GM18868 (cell line): Measurements from ENCODE around the gene THAP10.

ENCODE experiments used
- ATAC-seq: cut with Tn5 transposase; IDR thresholded peaks from one replicate; pipeline ENCODE4 v1.9.1; 2021; ENCODE audit warnings: mild to moderate bottlenecking, moderate library complexity; ENCODE audit not compliant: unreplicated experiment

Gene THAP10

GRCh38 chr15:70854666-70854976, 37.6 kb downstream of the THAP10 start:
- no peak for ATAC-seq

- ATAC-seq, result peak; percentile 58
Observed at GRCh38 chr15:70853973-70854665, 38.1 kb downstream of the THAP10 start, which contains the start of gene LARP6. Gene LARP6 (minus strand): TSS chr15:70854157. CDS start chr15:70854088, 69 bp downstream.

- peak; percentile 36 for ATAC-seq
Observed at GRCh38 chr15:70853318-70853972, 38.8 kb downstream of the THAP10 start.

- no peak for ATAC-seq
Observed at GRCh38 chr15:70852501-70853317, 39.5 kb downstream of the THAP10 start.

DNA sequence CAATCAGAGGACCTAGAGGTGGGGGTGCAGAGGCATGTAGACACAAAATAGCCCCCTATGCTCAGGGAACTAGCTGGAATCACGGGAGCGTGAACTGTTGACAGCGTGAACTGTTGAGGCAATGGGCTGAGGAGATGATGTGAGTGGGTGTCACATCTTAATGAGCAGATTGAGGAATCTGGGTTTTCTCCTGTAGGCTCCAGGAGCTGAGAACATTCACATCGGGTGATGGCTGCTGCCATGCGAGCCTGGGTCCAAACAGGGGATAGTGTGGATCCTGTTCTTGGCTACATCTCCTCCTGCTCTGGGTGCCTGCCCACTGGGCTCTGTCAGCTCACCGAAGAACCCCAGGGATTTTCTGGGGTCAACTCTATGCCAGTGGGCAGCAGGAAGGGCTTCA, 40.3 kb downstream of the THAP10 start:
- no peak for ATAC-seq

GRCh38 chr15:70845602-70846360, 46.5 kb downstream of the THAP10 start:
- ATAC-seq, result no peak

DNA sequence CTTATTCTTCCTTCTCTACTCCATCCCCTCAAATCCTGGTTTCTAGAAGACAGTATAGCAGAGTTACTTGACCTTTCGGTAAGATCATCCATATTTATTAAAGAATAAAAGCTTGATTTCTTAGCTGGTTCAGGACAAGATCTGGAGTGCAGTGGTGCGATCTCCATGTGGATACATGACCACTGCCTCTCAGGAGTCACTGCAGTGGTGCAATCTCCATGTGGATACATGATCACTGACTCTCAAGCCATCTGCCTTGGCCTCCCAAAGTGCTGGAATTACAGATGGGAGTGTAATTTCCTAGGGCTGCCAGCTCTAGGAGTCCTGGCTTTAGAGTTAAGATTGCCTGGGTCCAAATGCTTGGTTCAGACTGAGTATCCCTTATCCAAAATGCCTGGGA, 54.8 kb downstream of the THAP10 start:
- no peak for ATAC-seq

GRCh38 chr15:70835841-70836240, 56.4 kb downstream of the THAP10 start:
- ATAC-seq, result no peak

DNA sequence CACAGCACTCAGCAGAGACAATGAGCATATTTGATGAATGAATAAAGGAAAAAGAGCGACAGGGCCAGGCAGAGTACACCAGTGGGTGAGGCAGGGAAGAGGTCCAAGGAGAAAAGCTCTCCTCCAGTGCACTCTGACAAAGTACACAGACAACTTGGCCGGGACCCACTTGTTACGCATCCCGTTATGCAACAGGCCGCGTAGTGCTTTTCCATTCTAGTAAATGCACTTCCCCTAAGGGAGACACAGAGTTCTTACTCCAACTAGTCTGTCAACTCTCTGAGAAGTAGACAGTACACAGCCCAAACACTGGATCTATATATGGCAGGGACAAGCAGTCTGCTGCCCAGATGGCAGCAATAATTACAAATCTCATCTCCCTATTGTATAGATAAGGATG, 56.8 kb downstream of the THAP10 start:
- ATAC-seq, result no peak

DNA sequence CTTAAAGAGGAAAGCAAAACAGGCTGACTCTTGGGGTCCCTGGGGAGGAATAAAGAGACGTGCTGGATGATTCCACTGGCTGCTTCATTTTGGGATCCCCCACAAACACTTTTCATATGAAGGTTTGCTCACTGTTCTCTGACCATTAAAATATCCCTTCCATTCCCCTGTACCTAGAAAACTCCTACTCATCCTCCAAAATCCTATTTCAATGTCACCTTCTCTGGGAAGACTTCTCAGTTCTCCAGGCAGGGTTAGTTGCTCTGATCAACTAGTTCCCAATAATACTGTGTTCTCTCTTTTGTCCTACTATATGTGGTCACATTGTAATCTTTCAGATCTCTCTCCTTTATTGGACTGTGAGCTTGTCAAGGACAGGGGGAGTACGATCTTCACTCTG, 57.2 kb downstream of the THAP10 start:
- no peak for ATAC-seq

GRCh38 chr15:70833861-70834765, 58.1 kb downstream of the THAP10 start:
- ATAC-seq, result no peak

DNA sequence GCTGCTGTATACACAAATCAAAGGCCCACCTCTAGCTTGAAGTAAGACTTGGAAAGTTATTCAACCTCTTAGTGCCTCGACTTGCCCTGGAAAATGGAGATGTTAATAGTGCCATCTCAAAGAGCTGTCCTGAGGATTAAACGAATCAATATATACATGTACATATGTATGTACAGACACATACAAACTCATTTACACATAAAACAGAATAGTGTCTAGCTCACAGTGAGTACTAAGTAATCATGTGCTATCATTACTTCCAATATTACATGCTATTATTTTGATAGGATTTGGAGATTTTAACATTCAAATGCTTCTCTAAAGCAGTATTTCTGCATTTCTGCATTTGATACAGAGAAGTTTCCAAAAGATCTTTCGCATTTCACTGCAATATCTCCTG, 58.8 kb downstream of the THAP10 start:
- ATAC-seq, result no peak

- no peak for ATAC-seq
Observed at GRCh38 chr15:70832176-70832575, 60.1 kb downstream of the THAP10 start.
